OCI-LY7 (cell line): ENCODE measurements around the gene BAG1.

ENCODE experiments used
- EZH2phosphoT487 ChIP-seq: fragments of 200-600 bp; sonication (generic); IDR thresholded peaks from 2 replicates; pipeline ENCODE4 v1.6.1; 2018; ENCODE audit warnings: low read depth, borderline replicate concordance, mild to moderate bottlenecking, mixed run types, antibody characterized with exemption, low read length, moderate library complexity, mixed read lengths
- TF ChIP-seq, protein P1 (sequence below): fragments of 200-600 bp; sonication (generic); conservative IDR thresholded peaks from 2 replicates; pipeline ENCODE4 v1.5.1; 2014; ENCODE audit warnings: mild to moderate bottlenecking, antibody characterized with exemption, low read length, moderate library complexity, mixed read lengths

DNA sequence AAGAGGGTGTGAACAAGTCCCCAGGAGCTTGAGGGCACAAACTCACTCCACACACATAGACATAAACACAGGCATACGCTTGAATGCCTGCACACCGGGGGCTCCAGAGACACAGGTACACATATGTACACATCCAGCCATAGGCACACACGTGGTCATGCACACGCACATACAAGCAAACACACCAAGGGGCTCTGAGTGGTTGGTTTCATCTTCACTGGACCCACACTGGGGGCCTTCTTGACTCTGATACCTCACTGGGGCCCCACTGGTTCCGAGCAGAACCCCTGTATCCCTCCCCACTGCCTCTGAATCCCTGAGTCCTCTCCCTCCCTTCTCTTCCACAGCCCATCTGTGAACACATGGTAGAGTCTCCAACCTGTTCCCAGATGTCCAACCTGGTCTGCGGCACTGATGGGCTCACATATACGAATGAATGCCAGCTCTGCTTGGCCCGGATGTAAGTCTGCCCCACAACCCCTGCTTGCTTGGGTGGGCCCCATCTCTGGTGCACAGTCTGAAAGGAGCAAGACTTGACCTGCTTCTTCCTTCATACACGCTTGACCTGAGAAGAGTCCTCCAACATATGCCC is 18.1 kb downstream of the BAG1 start:
- TF ChIP-seq, protein P1, sequence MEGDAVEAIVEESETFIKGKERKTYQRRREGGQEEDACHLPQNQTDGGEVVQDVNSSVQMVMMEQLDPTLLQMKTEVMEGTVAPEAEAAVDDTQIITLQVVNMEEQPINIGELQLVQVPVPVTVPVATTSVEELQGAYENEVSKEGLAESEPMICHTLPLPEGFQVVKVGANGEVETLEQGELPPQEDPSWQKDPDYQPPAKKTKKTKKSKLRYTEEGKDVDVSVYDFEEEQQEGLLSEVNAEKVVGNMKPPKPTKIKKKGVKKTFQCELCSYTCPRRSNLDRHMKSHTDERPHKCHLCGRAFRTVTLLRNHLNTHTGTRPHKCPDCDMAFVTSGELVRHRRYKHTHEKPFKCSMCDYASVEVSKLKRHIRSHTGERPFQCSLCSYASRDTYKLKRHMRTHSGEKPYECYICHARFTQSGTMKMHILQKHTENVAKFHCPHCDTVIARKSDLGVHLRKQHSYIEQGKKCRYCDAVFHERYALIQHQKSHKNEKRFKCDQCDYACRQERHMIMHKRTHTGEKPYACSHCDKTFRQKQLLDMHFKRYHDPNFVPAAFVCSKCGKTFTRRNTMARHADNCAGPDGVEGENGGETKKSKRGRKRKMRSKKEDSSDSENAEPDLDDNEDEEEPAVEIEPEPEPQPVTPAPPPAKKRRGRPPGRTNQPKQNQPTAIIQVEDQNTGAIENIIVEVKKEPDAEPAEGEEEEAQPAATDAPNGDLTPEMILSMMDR: no peak
- TF ChIP-seq EZH2phosphoT487: no peak
